Left ventricle myocardium inferior (tissue), 1 donor: ENCODE measurements around the gene MYOCD. TPM values are rescaled to one million over a fixed set of nuclear protein-coding genes. Genes with fewer than 3 reads are reported as not detected.

Experiments
- DNase-seq: peaks from one replicate; pipeline ENCODE4 v3.0.0-alpha.2; 2020
- H3K27ac ChIP-seq: fragments of 200-600 bp; replicated peaks from 2 replicates; pipeline ENCODE4 v1.8.0; 2021
- H3K27me3 ChIP-seq: fragments of 200-600 bp; 2 replicates; pipeline ENCODE4 v1.8.0; 2021; ENCODE audit warnings: low read depth
- H3K36me3 ChIP-seq: fragments of 200-600 bp; 2 replicates; pipeline ENCODE4 v1.8.0; 2021
- H3K4me1 ChIP-seq: fragments of 200-600 bp; 2 replicates; pipeline ENCODE4 v1.8.0; 2021
- H3K4me3 ChIP-seq: fragments of 200-600 bp; 2 replicates; pipeline ENCODE4 v1.8.0; 2021; ENCODE audit warnings: mild to moderate bottlenecking, moderate library complexity
- H3K9me3 ChIP-seq: fragments of 200-600 bp; replicated peaks from 2 replicates; pipeline ENCODE4 v1.8.0; 2021
- intact Hi-C: fragments of 100-400 bp; cut with micrococcal nuclease; formaldehyde crosslinking; loops from one replicate; pipeline ENCODE4 v1.11.0; 2022
- total RNA-seq: library from RNA; stranded (reverse); fragmentation: NEBNext Ultra II Directional; extraction: Animal tissue kit (Norgen Biotek cat#: 25700); gene quantifications from one replicate; pipeline ENCODE4 v1.2.1, GENCODE V29; 2021
- TF ChIP-seq, protein P1 (sequence below): fragments of 200-600 bp; IDR thresholded peaks from 2 replicates; pipeline ENCODE4 v1.8.0; 2021; ENCODE audit warnings: antibody characterized with exemption, mild to moderate bottlenecking, borderline replicate concordance
- donor health status: DM: no; HTN: yes; CAD: no; lungs with severe emphysema.

MYOCD gene
- total RNA-seq, 1 donor from 2014 or later: 57.3 TPM

DNA sequence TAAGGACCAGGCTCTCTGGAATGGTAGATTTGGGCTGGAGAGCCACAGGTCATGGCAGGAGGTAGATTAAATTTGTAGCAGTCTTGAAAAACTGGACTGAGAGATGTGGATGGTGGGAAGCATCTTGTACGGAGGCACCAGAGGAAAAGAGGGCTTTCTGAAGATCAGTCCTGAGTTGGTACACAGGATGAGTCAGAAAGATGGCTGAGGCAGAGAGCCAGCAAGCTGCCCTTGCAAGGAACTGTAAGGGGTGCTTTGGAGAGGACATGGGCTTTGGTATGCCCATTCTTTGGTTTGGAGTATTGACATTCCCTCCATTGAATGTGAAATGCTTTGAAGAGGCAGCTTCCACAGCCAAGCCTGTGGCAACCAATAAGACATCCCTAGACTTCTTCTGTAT, 55.9 kb downstream of the MYOCD start:
- H3K36me3 ChIP-seq: peaks cover 19% of the 10 kb centered on the region

DNA sequence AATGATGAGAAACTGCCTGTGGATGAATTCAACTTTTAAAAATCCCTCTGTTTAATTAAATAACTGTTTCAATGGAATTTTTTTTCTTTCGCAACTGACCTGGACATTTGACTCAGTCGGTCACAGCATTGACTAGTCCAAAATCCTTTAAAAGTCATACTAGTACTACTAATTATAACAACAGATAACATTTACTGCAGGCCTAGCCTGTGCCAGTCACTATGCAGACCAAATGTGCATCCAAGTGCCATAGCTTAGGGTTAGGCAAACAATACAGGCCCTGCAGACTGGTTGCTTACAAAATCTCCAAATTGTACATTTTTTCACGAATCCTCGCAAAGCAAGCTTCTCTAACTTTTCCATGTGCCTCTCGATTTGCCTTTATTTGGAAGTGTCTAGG, 56.6 kb downstream of the MYOCD start:
- intact Hi-C loops: no loop called here
- no peak for DNase-seq
- Histone ChIP-seq H3K4me1 (peaks cover 18% of the 10 kb centered on the region), H3K4me3 (no peak overlapping the region), H3K36me3 (peaks cover 18% of the 10 kb centered on the region), H3K27ac (peak overlapping the region; percentile 28), H3K27me3 (no peaks in the 10 kb centered on the region), H3K9me3 (no peaks in the 10 kb centered on the region)
- TF ChIP-seq, protein P1, sequence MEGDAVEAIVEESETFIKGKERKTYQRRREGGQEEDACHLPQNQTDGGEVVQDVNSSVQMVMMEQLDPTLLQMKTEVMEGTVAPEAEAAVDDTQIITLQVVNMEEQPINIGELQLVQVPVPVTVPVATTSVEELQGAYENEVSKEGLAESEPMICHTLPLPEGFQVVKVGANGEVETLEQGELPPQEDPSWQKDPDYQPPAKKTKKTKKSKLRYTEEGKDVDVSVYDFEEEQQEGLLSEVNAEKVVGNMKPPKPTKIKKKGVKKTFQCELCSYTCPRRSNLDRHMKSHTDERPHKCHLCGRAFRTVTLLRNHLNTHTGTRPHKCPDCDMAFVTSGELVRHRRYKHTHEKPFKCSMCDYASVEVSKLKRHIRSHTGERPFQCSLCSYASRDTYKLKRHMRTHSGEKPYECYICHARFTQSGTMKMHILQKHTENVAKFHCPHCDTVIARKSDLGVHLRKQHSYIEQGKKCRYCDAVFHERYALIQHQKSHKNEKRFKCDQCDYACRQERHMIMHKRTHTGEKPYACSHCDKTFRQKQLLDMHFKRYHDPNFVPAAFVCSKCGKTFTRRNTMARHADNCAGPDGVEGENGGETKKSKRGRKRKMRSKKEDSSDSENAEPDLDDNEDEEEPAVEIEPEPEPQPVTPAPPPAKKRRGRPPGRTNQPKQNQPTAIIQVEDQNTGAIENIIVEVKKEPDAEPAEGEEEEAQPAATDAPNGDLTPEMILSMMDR: no peak

More for the DNA sequence above, 55.9 kb downstream of the MYOCD start:
- H3K9me3 ChIP-seq: no peaks in the 10 kb centered on the region
- H3K4me1 ChIP-seq: peaks cover 11% of the 10 kb centered on the region
- H3K27ac ChIP-seq: peak overlapping the region; percentile 28
- no peak overlapping the region for H3K4me3 ChIP-seq
- no peaks in the 10 kb centered on the region for H3K27me3 ChIP-seq
- intact Hi-C loops: no loop called here
- TF ChIP-seq, protein P1: no peak
- no peak for DNase-seq

DNA sequence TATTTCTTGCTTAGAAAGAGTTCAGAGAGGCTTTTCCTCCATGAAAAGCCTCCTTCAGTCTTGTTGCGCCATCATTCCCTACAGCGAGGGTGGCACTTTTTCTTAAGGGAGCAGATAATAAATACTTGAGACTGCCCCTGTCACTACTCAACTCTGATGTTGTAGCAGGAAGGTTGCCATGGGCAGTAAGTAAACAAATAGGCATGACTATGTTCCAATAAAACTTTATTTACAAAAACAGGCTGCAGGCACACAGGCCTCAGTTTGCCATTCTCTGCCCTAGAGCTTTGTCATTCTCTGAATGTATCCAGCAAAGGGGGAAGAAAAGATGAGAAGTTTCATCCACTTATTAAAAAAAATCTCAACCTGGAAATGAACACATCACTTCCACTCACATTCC, 60.4 kb downstream of the MYOCD start:
- no peak for DNase-seq
- H3K9me3 ChIP-seq: no peaks in the 10 kb centered on the region
- no peak overlapping the region for H3K4me3 ChIP-seq
- H3K4me1 ChIP-seq: peaks cover 36% of the 10 kb centered on the region
- intact Hi-C loops: no loop called here
- H3K27ac ChIP-seq: peak overlapping the region; percentile 90
- TF ChIP-seq, protein P1: no peak
- peaks cover 9% of the 10 kb centered on the region for H3K36me3 ChIP-seq
- H3K27me3 ChIP-seq: no peaks in the 10 kb centered on the region

DNA sequence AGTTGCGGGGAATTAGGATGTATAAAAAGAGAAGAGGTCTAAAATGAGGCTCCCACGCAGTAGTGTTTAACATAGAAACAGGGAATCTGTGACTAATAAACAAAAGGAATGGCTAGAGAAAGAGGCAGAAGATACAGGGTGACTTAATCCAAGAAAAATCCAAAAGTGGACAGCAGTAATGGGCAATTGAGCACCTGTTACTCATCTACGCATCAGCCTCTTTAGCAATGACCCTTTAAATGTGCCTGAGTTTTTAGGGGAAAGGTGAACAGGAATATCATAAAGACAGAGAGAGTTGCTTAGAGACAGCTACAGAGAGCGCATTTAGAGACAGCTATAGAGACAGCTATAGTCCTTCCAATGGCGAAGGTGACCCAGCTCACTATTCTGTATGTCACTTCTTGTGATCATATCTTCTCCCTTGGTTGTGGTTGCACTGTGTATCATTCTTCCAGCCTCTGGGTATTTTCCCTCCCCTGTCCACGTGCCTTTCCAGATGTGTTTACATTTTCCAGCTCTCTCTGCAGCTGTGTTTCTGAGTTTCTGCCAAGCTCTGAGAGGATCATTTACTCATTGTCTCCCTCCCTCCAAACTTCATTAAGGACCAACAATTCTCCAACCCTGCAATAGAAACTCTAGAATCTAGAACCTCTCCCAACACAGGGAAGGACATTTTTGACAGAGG, 61.5 kb downstream of the MYOCD start:
- no peaks in the 10 kb centered on the region for H3K27me3 ChIP-seq
- peaks cover 9% of the 10 kb centered on the region for H3K36me3 ChIP-seq
- no peak for DNase-seq
- H3K9me3 ChIP-seq: no peaks in the 10 kb centered on the region
- no peak overlapping the region for H3K4me3 ChIP-seq
- TF ChIP-seq, protein P1: no peak
- intact Hi-C loops: no loop called here
- H3K4me1 ChIP-seq: peaks cover 37% of the 10 kb centered on the region
- peak overlapping the region; percentile 90 for H3K27ac ChIP-seq

DNA sequence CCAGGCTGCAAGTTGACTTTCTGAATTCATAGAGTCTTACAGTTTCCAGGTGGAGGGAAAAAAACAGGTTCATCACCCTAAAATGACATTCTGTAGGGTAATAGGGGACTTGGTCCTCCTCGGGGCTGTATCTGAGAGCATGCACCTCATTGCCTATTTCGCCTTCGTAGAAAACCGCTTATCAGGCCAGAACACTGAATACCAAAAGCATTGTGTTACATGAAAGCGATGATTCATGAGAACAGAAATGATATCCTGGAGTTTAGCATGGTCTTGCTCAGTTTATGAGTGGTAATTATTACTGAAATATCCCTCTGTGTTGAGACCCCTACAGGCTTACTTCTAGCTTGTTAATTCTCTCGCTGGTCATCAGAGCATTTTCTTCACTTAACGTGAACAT, 62.2 kb downstream of the MYOCD start:
- intact Hi-C loops: no loop called here
- Histone ChIP-seq H3K27ac (peak overlapping the region; percentile 90), H3K4me3 (no peak overlapping the region), H3K27me3 (no peaks in the 10 kb centered on the region), H3K4me1 (peaks cover 43% of the 10 kb centered on the region), H3K9me3 (no peaks in the 10 kb centered on the region), H3K36me3 (peaks cover 9% of the 10 kb centered on the region)
- TF ChIP-seq, protein P1: no peak
- DNase-seq: no peak
